Neural cell (in vitro differentiated cells): ENCODE data around the gene GPT2. TPM values are rescaled to one million over a fixed set of nuclear protein-coding genes. Genes with fewer than 3 reads are reported as not detected.

ENCODE experiments used
- H2AFZ ChIP-seq: fragments of 200-600, 300-800 bp; sonication (generic), shearing (Covaris generic); 2 replicates; pipeline ENCODE4 v1.6.0; 2014; ENCODE audit warnings: low read depth, mild to moderate bottlenecking, antibody characterized with exemption, low read length, moderate library complexity
- H3F3A ChIP-seq: fragments of 200-600 bp; shearing (Covaris generic); 2 replicates; pipeline ENCODE4 v1.6.1; 2016; ENCODE audit warnings: mild to moderate bottlenecking, moderate library complexity, mixed read lengths, antibody characterized with exemption, low read length; ENCODE audit not compliant: insufficient read depth, poor library complexity, severe bottlenecking
- H3K27ac ChIP-seq: fragments of 200-600, 300-800 bp; sonication (generic), shearing (Covaris generic); 2 replicates; pipeline ENCODE4 v1.5.1; 2014; ENCODE audit warnings: mild to moderate bottlenecking, low read length, moderate library complexity
- H3K27me3 ChIP-seq: fragments of 300-800, 200-600 bp; sonication (generic), shearing (Covaris generic); 2 replicates; pipeline ENCODE4 v1.6.0; 2014; ENCODE audit warnings: mild to moderate bottlenecking, low read depth, low read length, moderate library complexity; ENCODE audit not compliant: insufficient read depth
- H3K36me3 ChIP-seq: fragments of 300-800, 200-600 bp; sonication (generic), shearing (Covaris generic); 2 replicates; pipeline ENCODE4 v1.5.1; 2014; ENCODE audit warnings: mild to moderate bottlenecking, antibody characterized with exemption, low read length, moderate library complexity; ENCODE audit not compliant: insufficient read depth
- H3K4me2 ChIP-seq: fragments of 300-800, 200-600 bp; sonication (generic), shearing (Covaris generic); 2 replicates; pipeline ENCODE4 v1.6.0; 2014; ENCODE audit warnings: mild to moderate bottlenecking, low read length
- H3K4me3 ChIP-seq: fragments of 300-800, 200-600 bp; sonication (generic), shearing (Covaris generic); 2 replicates; pipeline ENCODE4 v1.5.1; 2014; ENCODE audit warnings: mild to moderate bottlenecking, low read length, moderate library complexity
- H3K79me2 ChIP-seq: fragments of 200-600 bp; shearing (Covaris generic); replicated peaks from 2 replicates; pipeline ENCODE4 v1.6.0; 2014; ENCODE audit warnings: mild to moderate bottlenecking, low read length, moderate library complexity; ENCODE audit not compliant: insufficient read depth
- H3K9ac ChIP-seq: fragments of 300-800, 200-600 bp; sonication (generic), shearing (Covaris generic); 2 replicates; pipeline ENCODE4 v1.6.1; 2016; ENCODE audit warnings: mild to moderate bottlenecking, low read length, mixed read lengths
- H3K9me2 ChIP-seq: fragments of 200-600 bp; shearing (Covaris generic); 2 replicates; pipeline ENCODE4 v1.6.1; 2016; ENCODE audit warnings: mild to moderate bottlenecking, low read length, mixed read lengths; ENCODE audit not compliant: insufficient read depth
- H3K9me3 ChIP-seq: fragments of 200-600, 300-800 bp; sonication (generic), shearing (Covaris generic); 2 replicates; pipeline ENCODE4 v1.6.1; 2016; ENCODE audit warnings: mild to moderate bottlenecking, mixed run types, low read length, moderate library complexity, mixed read lengths
- H4K20me1 ChIP-seq: fragments of 200-600 bp; shearing (Covaris generic); 2 replicates; pipeline ENCODE4 v1.6.1; 2016; ENCODE audit warnings: mild to moderate bottlenecking, mixed run types; ENCODE audit not compliant: insufficient read depth
- EP300 ChIP-seq: fragments of 450-650 bp; conservative IDR thresholded peaks from 2 replicates; pipeline ENCODE4 v1.6.1; 2014; ENCODE audit warnings: antibody characterized with exemption, mild to moderate bottlenecking, moderate library complexity; ENCODE audit not compliant: poor library complexity, severe bottlenecking
- EZH2 ChIP-seq: fragments of 200-600, 300-800 bp; shearing (Covaris generic), sonication (generic); IDR thresholded peaks from 2 replicates; pipeline ENCODE4 v1.6.1; 2014; ENCODE audit warnings: antibody characterized with exemption, low read length, borderline replicate concordance, mild to moderate bottlenecking; ENCODE audit not compliant: insufficient read depth, poor library complexity, severe bottlenecking
- MXI1 ChIP-seq: fragments of 450-650 bp; conservative IDR thresholded peaks from 2 replicates; pipeline ENCODE4 v1.6.1; 2014; ENCODE audit warnings: antibody characterized with exemption, mild to moderate bottlenecking; ENCODE audit not compliant: poor library complexity, severe bottlenecking
- POLR2AphosphoS5 ChIP-seq: IDR thresholded peaks from 2 replicates; pipeline ENCODE4 v1.6.1; 2012
- RAD21 ChIP-seq: fragments of 450-650 bp; conservative IDR thresholded peaks from 2 replicates; pipeline ENCODE4 v1.6.1; 2014; ENCODE audit warnings: antibody characterized with exemption, mild to moderate bottlenecking, moderate library complexity
- REST ChIP-seq: IDR thresholded peaks from 2 replicates; pipeline ENCODE4 v1.6.1; 2012; ENCODE audit warnings: borderline replicate concordance
- SMC3 ChIP-seq: fragments of 450-650 bp; conservative IDR thresholded peaks from 2 replicates; pipeline ENCODE4 v1.6.1; 2014; ENCODE audit warnings: antibody characterized with exemption, mild to moderate bottlenecking, moderate library complexity; ENCODE audit not compliant: poor library complexity
- TAF1 ChIP-seq: IDR thresholded peaks from 2 replicates; pipeline ENCODE4 v1.6.1; 2012; ENCODE audit warnings: low read depth
- polyA plus RNA-seq: library from polyadenylated mRNA; depleted of rRNA; stranded (reverse); fragments of >200 nt; gene quantifications from 2 replicates; pipeline ENCODE4 v1.2.3, GENCODE V29; 2014
- TF ChIP-seq, protein P1 (sequence below): fragments of 450-650 bp; IDR thresholded peaks from 2 replicates; pipeline ENCODE4 v1.5.1; 2014; ENCODE audit warnings: antibody characterized with exemption, mild to moderate bottlenecking, moderate library complexity; ENCODE audit not compliant: poor library complexity, severe bottlenecking

GPT2 gene
- polyA plus RNA-seq, 1 donor from 2014 or later = 23.9 TPM

GRCh38 chr16:46894036-46894672, 10.0 kb downstream of the GPT2 start:
- H3K79me2 ChIP-seq = peaks cover 9% of the 10 kb centered on the region
- H3K4me3 ChIP-seq = no peak overlapping the region
- no peaks in the 10 kb centered on the region for H3K27me3 ChIP-seq
- H2AFZ ChIP-seq = no peak overlapping the region
- H3K9me3 ChIP-seq = no peaks in the 10 kb centered on the region
- H3K4me2 ChIP-seq = no peak overlapping the region
- no peak overlapping the region for H3K27ac ChIP-seq
- peaks cover 4% of the 10 kb centered on the region for H3K36me3 ChIP-seq
- no peaks in the 10 kb centered on the region for H3F3A ChIP-seq
- no peaks in the 10 kb centered on the region for H3K9me2 ChIP-seq
- no peak for TF ChIP-seq RAD21
- TF ChIP-seq EZH2 = no peak
- TF ChIP-seq, protein P1, sequence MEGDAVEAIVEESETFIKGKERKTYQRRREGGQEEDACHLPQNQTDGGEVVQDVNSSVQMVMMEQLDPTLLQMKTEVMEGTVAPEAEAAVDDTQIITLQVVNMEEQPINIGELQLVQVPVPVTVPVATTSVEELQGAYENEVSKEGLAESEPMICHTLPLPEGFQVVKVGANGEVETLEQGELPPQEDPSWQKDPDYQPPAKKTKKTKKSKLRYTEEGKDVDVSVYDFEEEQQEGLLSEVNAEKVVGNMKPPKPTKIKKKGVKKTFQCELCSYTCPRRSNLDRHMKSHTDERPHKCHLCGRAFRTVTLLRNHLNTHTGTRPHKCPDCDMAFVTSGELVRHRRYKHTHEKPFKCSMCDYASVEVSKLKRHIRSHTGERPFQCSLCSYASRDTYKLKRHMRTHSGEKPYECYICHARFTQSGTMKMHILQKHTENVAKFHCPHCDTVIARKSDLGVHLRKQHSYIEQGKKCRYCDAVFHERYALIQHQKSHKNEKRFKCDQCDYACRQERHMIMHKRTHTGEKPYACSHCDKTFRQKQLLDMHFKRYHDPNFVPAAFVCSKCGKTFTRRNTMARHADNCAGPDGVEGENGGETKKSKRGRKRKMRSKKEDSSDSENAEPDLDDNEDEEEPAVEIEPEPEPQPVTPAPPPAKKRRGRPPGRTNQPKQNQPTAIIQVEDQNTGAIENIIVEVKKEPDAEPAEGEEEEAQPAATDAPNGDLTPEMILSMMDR = no peak
- no peak for TF ChIP-seq POLR2AphosphoS5
- no peak for TF ChIP-seq EP300
- TF ChIP-seq REST = no peak
- no peak for TF ChIP-seq MXI1
- no peak for TF ChIP-seq TAF1
- TF ChIP-seq SMC3 = no peak
- H4K20me1 ChIP-seq = no peaks in the 10 kb centered on the region
- no peak overlapping the region for H3K9ac ChIP-seq

DNA sequence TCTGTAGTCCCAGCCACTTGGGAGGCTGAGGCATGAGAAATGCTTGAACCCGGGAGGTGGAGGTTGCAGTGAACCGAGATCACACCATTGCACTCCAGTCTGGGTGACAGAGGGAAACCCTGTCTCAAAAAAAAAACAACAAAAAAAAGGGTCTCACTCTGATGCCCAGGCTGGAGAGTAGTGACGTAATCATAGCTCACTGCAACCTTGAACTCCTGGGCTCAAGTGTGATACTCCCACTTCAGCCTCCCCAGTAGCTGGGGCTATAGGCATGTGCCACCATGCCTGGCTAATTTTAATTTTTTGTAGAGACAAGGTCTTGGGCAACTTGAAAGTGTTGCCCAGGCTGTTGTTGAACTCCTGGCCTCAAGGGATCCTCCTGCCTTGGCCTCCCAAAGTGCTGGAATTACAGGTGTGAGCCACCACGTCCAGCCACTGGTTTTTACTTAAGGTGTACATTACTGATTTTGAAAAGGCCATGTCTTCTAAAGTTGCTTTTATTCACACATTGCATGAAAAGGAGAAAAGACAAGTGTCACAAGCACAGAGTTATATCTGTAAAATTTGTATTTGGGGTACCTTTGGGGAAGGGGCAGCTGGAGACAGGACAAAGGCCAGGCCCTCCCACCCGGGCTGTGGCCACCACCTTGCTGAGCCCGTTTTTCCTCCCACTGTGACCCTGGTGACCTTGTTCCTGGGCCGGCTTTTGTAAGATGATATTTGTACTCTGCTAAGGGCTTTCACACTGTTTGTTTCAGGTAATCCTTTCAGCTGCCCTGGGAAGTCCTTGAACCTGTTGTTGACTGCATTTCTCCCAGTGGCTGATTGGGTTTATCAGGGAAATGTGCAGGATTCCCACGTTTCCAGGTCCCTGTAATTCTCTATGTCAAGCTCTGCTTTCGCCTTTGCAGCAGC, 11.5 kb downstream of the GPT2 start:
- peaks cover 9% of the 10 kb centered on the region for H3K79me2 ChIP-seq
- no peaks in the 10 kb centered on the region for H4K20me1 ChIP-seq
- no peaks in the 10 kb centered on the region for H3F3A ChIP-seq
- peaks cover 4% of the 10 kb centered on the region for H3K36me3 ChIP-seq
- no peak overlapping the region for H3K4me2 ChIP-seq
- H3K27me3 ChIP-seq = no peaks in the 10 kb centered on the region
- H2AFZ ChIP-seq = no peak overlapping the region
- H3K9me3 ChIP-seq = no peaks in the 10 kb centered on the region
- TF ChIP-seq TAF1 (no peak), MXI1 (no peak), REST (no peak), EZH2 (no peak), RAD21 (no peak), POLR2AphosphoS5 (no peak), EP300 (no peak), SMC3 (no peak)
- TF ChIP-seq, protein P1 = no peak
- no peak overlapping the region for H3K9ac ChIP-seq
- no peaks in the 10 kb centered on the region for H3K9me2 ChIP-seq
- no peak overlapping the region for H3K4me3 ChIP-seq
- H3K27ac ChIP-seq = no peak overlapping the region
